RWPE2 (cell line): ENCODE data around the gene DNAJC1.
"Not testable (repeated sequence)": the region's sequence is repeated elsewhere in the genome, so short reads cannot be mapped to it uniquely, and the experiment has no call there.

Experiments used
- ATAC-seq: fragments of 200-7000 bp; cut with Tn5 transposase; 3 replicates; pipeline ENCODE4 v1.9.1; 2021; ENCODE audit warnings: low read depth
- DNase-seq: peaks from one replicate; pipeline ENCODE4 v3.0.0-alpha.2; 2020; ENCODE audit warnings: low spot score
- H3K27ac ChIP-seq: fragments of 450-650 bp; 2 replicates; pipeline ENCODE4 v1.5.1; 2017; ENCODE audit warnings: mild to moderate bottlenecking; ENCODE audit not compliant: poor library complexity, severe bottlenecking
- H3K27me3 ChIP-seq: fragments of 250-450 bp; sonication (Bioruptor Pico); 2 replicates; pipeline ENCODE4 v1.5.1; 2021; ENCODE audit warnings: mild to moderate bottlenecking, moderate library complexity; ENCODE audit not compliant: insufficient read depth, poor library complexity, severe bottlenecking
- H3K36me3 ChIP-seq: fragments of 250-450 bp; sonication (Bioruptor Pico); 2 replicates; pipeline ENCODE4 v1.5.1; 2020; ENCODE audit warnings: low read depth, mild to moderate bottlenecking, moderate library complexity
- H3K4me1 ChIP-seq: fragments of 250-450 bp; sonication (Bioruptor Pico); 2 replicates; pipeline ENCODE4 v1.5.1; 2021; ENCODE audit warnings: mild to moderate bottlenecking, moderate library complexity; ENCODE audit not compliant: insufficient read depth, poor library complexity, severe bottlenecking
- H3K4me3 ChIP-seq: fragments of 250-450 bp; sonication (Bioruptor Pico); 2 replicates; pipeline ENCODE4 v1.5.1; 2021; ENCODE audit warnings: mild to moderate bottlenecking, moderate library complexity; ENCODE audit not compliant: severe bottlenecking
- H3K9me3 ChIP-seq: fragments of 250-450 bp; sonication (Bioruptor Pico); 2 replicates; pipeline ENCODE4 v1.5.1; 2021; ENCODE audit warnings: mild to moderate bottlenecking, moderate library complexity; ENCODE audit not compliant: severe bottlenecking
- CTCF ChIP-seq: fragments of 450-650 bp; IDR thresholded peaks from one replicate; pipeline ENCODE4 v1.5.1; 2017; ENCODE audit warnings: mild to moderate bottlenecking, moderate library complexity; ENCODE audit not compliant: poor library complexity, severe bottlenecking

DNAJC1 gene

DNA sequence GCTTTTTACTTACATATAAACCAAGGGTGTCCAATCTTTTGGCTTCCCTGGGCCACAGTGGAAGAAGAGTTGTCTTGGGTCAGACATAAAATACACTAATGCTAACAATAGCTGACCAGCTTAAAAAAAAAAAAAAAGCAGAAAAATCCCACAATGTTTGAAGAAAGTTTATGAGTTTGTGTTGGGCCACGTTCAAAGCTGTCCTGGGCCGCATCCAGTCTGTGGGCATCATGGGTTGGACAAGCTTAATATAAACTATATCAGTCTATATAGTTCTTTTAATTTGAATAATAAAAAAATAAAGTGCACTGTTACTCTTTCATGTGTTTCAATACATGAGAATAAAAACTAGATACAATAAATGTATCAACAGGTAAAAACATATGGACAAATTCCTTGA lies 179.9 kb downstream of the DNAJC1 start:
- H3K27me3 ChIP-seq = no peaks in the 10 kb centered on the region
- H3K36me3 ChIP-seq = no peaks in the 10 kb centered on the region
- no peak overlapping the region for H3K27ac ChIP-seq
- no peak overlapping the region for H3K4me3 ChIP-seq
- no peak for TF ChIP-seq CTCF
- no peak for DNase-seq
- H3K4me1 ChIP-seq = no peaks in the 10 kb centered on the region
- no peak for ATAC-seq
- H3K9me3 ChIP-seq = peaks cover 8% of the 10 kb centered on the region

DNA sequence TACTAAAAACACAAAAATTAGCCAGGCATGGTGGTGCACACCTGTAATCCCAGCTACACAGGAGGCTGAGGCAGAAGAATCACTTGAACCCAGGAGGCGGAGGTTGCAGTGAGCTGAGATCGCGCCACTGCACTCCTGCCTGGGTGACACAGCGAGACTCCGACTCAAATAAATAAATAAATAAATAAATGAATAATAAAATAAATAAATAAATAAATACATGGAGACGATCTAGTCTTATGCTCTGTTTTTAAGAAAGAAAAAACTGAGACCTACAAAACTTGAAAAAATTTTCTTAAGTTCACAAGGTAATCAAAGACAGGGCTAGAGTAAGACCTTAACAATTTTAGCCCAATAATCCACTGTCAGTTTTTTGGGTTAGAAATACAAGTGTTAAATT lies 181.3 kb downstream of the DNAJC1 start:
- not testable (repeated sequence) for H3K27me3 ChIP-seq, H3K4me1 ChIP-seq, H3K9me3 ChIP-seq, H3K36me3 ChIP-seq, H3K27ac ChIP-seq, ATAC-seq, H3K4me3 ChIP-seq, DNase-seq

DNA sequence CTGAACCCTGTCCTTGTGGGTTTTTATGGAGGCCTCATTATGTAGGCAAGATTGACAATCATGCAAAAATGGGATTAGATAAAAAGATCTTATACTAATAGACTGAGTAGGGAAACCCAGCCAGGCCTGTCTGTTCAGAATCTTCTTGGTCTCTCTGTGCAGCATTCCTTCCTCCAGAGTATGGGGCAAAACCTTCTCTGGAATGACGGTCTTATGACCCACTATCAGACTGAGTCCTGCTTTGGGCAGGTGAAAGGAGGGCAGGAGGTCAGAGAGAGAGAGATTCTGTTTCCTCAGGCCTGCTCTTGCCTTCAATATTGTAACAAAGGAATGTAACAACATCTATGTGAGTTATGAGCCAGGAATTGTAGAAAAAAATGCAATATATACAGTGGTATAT lies 182.6 kb downstream of the DNAJC1 start:
- H3K9me3 ChIP-seq = no peaks in the 10 kb centered on the region
- DNase-seq = no peak
- no peak overlapping the region for H3K27ac ChIP-seq
- ATAC-seq = no peak
- no peak for TF ChIP-seq CTCF
- H3K36me3 ChIP-seq = no peaks in the 10 kb centered on the region
- no peak overlapping the region for H3K4me3 ChIP-seq
- no peaks in the 10 kb centered on the region for H3K4me1 ChIP-seq
- H3K27me3 ChIP-seq = no peaks in the 10 kb centered on the region

DNA sequence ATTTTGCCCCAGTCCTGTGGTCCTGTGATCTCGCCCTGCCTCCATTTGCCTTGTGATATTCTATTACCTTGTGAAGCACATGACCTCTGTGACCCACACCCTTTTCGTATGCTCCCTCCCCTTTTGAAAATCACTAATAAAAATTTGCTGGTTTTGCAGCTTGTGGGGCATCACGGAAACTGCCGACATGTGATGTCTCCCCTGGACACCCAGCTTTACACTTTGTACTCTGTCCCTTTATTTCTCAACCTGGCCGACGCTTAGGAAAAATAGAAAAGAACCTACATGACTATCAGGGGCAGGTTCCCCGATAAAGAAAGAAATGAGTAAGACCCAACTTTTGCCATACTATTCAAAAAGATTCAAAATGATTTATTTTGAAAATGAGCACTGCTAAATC lies 185.1 kb downstream of the DNAJC1 start:
- not testable (repeated sequence) for H3K27me3 ChIP-seq, DNase-seq, H3K9me3 ChIP-seq, H3K36me3 ChIP-seq, H3K27ac ChIP-seq, H3K4me3 ChIP-seq, ATAC-seq, H3K4me1 ChIP-seq

DNA sequence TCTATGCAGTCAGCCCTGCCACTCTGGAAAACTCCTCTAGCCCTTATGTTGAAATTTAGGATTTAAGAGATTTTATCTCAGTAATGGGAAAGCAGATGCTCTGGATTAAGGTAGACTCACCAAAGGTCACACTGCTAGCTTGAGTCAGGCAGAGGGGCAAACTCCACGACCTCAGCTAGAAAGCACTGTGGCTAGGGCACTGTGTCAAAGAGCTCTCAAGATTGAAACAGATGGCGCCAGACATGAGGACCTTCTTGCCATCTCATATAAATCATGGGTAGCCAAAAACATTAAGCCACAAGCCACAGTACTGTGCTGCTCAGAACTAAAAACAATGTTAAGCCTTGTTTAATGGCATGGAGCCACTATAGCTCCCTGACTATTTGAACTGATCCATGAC lies 188.7 kb downstream of the DNAJC1 start:
- TF ChIP-seq CTCF = no peak
- no peak overlapping the region for H3K27ac ChIP-seq
- DNase-seq (no peak), ATAC-seq (no peak)
- H3K4me1 ChIP-seq = peaks cover 18% of the 10 kb centered on the region
- H3K27me3 ChIP-seq = no peaks in the 10 kb centered on the region
- no peak overlapping the region for H3K4me3 ChIP-seq
- no peaks in the 10 kb centered on the region for H3K9me3 ChIP-seq
- H3K36me3 ChIP-seq = no peaks in the 10 kb centered on the region

GRCh38 chr10:21813946-21814345 lies 189.6 kb downstream of the DNAJC1 start:
- no peaks in the 10 kb centered on the region for H3K36me3 ChIP-seq
- H3K27ac ChIP-seq = no peak overlapping the region
- TF ChIP-seq CTCF = no peak
- ATAC-seq = no peak
- no peak overlapping the region for H3K4me3 ChIP-seq
- H3K4me1 ChIP-seq = peaks cover 18% of the 10 kb centered on the region
- DNase-seq = no peak
- H3K27me3 ChIP-seq = no peaks in the 10 kb centered on the region
- H3K9me3 ChIP-seq = no peaks in the 10 kb centered on the region
